Prostate gland (tissue), 2 donors: Measurements from ENCODE around the gene ADGRG6.

Experiments
- CTCF ChIP-seq, 4 experiments: fragments of 200-600 bp in 2 of 4; fragments of 450-650 bp in 2 of 4; sonication (generic) in 2 of 4; IDR thresholded peaks; 1 replicate in 3 of 4; 2 replicates in 1 of 4; pipeline ENCODE4 v1.5.1; 2016 to 2019; ENCODE audit warnings: antibody characterized with exemption in 4 of 4, mild to moderate bottlenecking in 2 of 4, moderate library complexity in 2 of 4
- POLR2A ChIP-seq: fragments of 450-650 bp; IDR thresholded peaks from one replicate; pipeline ENCODE4 v1.6.1; 2016; ENCODE audit warnings: antibody characterized with exemption, mild to moderate bottlenecking

GRCh38 chr6:142406131-142406530, 104.3 kb downstream of the ADGRG6 start:
- TF ChIP-seq POLR2A: no peak
- TF ChIP-seq CTCF (IDR thresholded peaks at IDR 0.05): no peak
